Endothelial cell of umbilical vein (primary cell): Measurements from ENCODE around the gene PPP3CA. TPM values are rescaled to one million over a fixed set of nuclear protein-coding genes. Genes with fewer than 3 reads are reported as not detected.

Experiments used
- BruUV-seq: library from RNA; stranded (reverse); fragments of 400-500 nt; replicated peaks from 2 replicates; lab custom pipeline; 2021; lab: Mats Ljungman, UMichigan
- CTCF ChIA-PET: fragments of 300-600, 350-600 bp; sonication (Branson Sonifier 250); formaldehyde crosslinking; loops from one replicate; lab custom pipeline; 2021; ENCODE audit warnings: antibody characterized with exemption, inconsistent platforms; lab: Charles Lee
- POLR2A ChIA-PET: fragments of 300-600, 350-600 bp; sonication (Branson Sonifier 250); formaldehyde crosslinking; loops from one replicate; lab custom pipeline; 2021; ENCODE audit warnings: antibody characterized with exemption, inconsistent platforms; lab: Charles Lee
- DNase-seq: peaks from one replicate; pipeline ENCODE4 v3.0.0-alpha.2; 2011; ENCODE audit warnings: low read depth, low spot score
- FAIRE-seq: peaks from 2 replicates; lab custom pipeline; 2011; peaks lifted over from hg19 to GRCh38; lab: Jason Lieb, UNC
- H2AFZ ChIP-seq: 2 replicates; pipeline ENCODE4 v1.6.0; 2012; ENCODE audit warnings: low read depth, low read length, control low read depth, inconsistent platforms
- H3K27ac ChIP-seq: 2 replicates; pipeline ENCODE4 v1.5.1; 2011; ENCODE audit warnings: low read depth, mild to moderate bottlenecking, control low read depth, low read length, moderate library complexity; ENCODE audit not compliant: insufficient read depth
- H3K27me3 ChIP-seq, 2 experiments: 2 replicates each; pipeline versions ENCODE4 v1.6.0 to v1.6.1; 2011; ENCODE audit warnings: low read length in 2 of 2, mixed read lengths in 1 of 2; ENCODE audit not compliant: control insufficient read depth in 2 of 2, insufficient read depth in 2 of 2
- H3K36me3 ChIP-seq, 2 experiments: 2 replicates in 1 of 2; 3 replicates in 1 of 2; pipeline ENCODE4 v1.5.1; 2011; ENCODE audit warnings: low read length in 2 of 2, mild to moderate bottlenecking in 1 of 2, moderate library complexity in 1 of 2; ENCODE audit not compliant: control insufficient read depth in 2 of 2, insufficient read depth in 2 of 2; ENCODE audit errors: extremely low read depth in 1 of 2
- H3K4me1 ChIP-seq: 3 replicates; pipeline ENCODE4 v1.5.1; 2011; ENCODE audit warnings: mild to moderate bottlenecking, low read length; ENCODE audit not compliant: control insufficient read depth, insufficient read depth; ENCODE audit errors: extremely low read depth
- H3K4me2 ChIP-seq: 2 replicates; pipeline ENCODE4 v1.6.1; 2011; ENCODE audit warnings: low read length, control low read depth, mixed read lengths; ENCODE audit not compliant: insufficient read depth
- H3K4me3 ChIP-seq, 3 experiments: fragments of 200-600 bp in 1 of 3; sonication (generic), shearing (Covaris generic) in 1 of 3; replicated peaks in 1 of 3; 2 replicates each; pipeline ENCODE4 v1.5.1; 2011 to 2016; ENCODE audit warnings: control low read depth in 3 of 3, low read length in 3 of 3, mild to moderate bottlenecking in 2 of 3, inconsistent platforms in 1 of 3, low read depth in 1 of 3, moderate library complexity in 1 of 3; ENCODE audit not compliant: insufficient read depth in 1 of 3
- H3K79me2 ChIP-seq: 2 replicates; pipeline ENCODE4 v1.6.0; 2012; ENCODE audit warnings: low read length, inconsistent platforms; ENCODE audit not compliant: control insufficient read depth, insufficient read depth
- H3K9ac ChIP-seq: replicated peaks from 2 replicates; pipeline ENCODE3; 2011; ENCODE audit warnings: low read length, control low read depth; ENCODE audit not compliant: insufficient read depth; ENCODE audit errors: extremely low read depth
- H3K9me1 ChIP-seq: replicated peaks from 3 replicates; pipeline ENCODE4 v1.6.0; 2011; ENCODE audit warnings: mild to moderate bottlenecking, low read length; ENCODE audit not compliant: control insufficient read depth, insufficient read depth; ENCODE audit errors: extremely low read depth
- H3K9me3 ChIP-seq: replicated peaks from 2 replicates; pipeline ENCODE4 v1.5.1; 2012; ENCODE audit warnings: low read length, inconsistent platforms; ENCODE audit not compliant: control insufficient read depth, insufficient read depth
- H4K20me1 ChIP-seq: replicated peaks from 2 replicates; pipeline ENCODE3; 2011; ENCODE audit warnings: mild to moderate bottlenecking, low read length; ENCODE audit not compliant: control insufficient read depth, insufficient read depth; ENCODE audit errors: extremely low read depth
- EZH2 ChIP-seq: IDR thresholded peaks from 2 replicates; pipeline ENCODE4 v1.6.1; 2012; ENCODE audit warnings: borderline replicate concordance, low read depth, mild to moderate bottlenecking, moderate library complexity, low read length, inconsistent platforms; ENCODE audit not compliant: severe bottlenecking
- FOS ChIP-seq: IDR thresholded peaks from 2 replicates; pipeline ENCODE4 v1.6.1; 2011; ENCODE audit warnings: mild to moderate bottlenecking, low read length, moderate library complexity, borderline replicate concordance; ENCODE audit not compliant: insufficient read depth
- JUN ChIP-seq: IDR thresholded peaks from 2 replicates; pipeline ENCODE4 v1.6.1; 2011; ENCODE audit warnings: borderline replicate concordance, low read depth; ENCODE audit not compliant: insufficient read length, insufficient read depth
- MYC ChIP-seq: IDR thresholded peaks from one replicate; pipeline ENCODE4 v1.6.1; 2011; ENCODE audit warnings: mild to moderate bottlenecking, low read depth, low read length
- POLR2A ChIP-seq: IDR thresholded peaks from 2 replicates; pipeline ENCODE4 v1.6.1; 2012; ENCODE audit warnings: low read depth, mild to moderate bottlenecking, control low read depth, low read length
- POLR2AphosphoS5 ChIP-seq: IDR thresholded peaks from 2 replicates; pipeline ENCODE4 v1.6.1; 2012; ENCODE audit warnings: low read depth, mild to moderate bottlenecking, control low read depth, low read length, moderate library complexity; ENCODE audit not compliant: insufficient read depth
- dilution Hi-C: fragments of 300-500 bp; cut with MboI; formaldehyde crosslinking; loops from one replicate; pipeline ENCODE4 v1.15.0; 2019; ENCODE audit warnings: low sequenced_read_pairs; ENCODE audit not compliant: extremely low pct_ligation_motif_present
- intact Hi-C: fragments of 100-400 bp; cut with micrococcal nuclease; formaldehyde crosslinking; loops from one replicate; pipeline ENCODE4 v1.10.0; 2022
- polyA plus RNA-seq, 4 experiments: library from polyadenylated mRNA; depleted of rRNA in 3 of 4; stranded (reverse) in 3 of 4; unstranded in 1 of 4; fragments of >200 nt; gene quantifications; 2 replicates each; pipeline versions ENCODE4 v1.2.1 to v1.2.3, GENCODE V29; 2011 to 2012; ENCODE audit warnings: missing spikeins in 1 of 4
- total RNA-seq: library from RNA; stranded (reverse); gene quantifications from 2 replicates; pipeline ENCODE4 v1.2.3, GENCODE V29; 2021
- TF ChIP-seq, protein P1 (sequence below): IDR thresholded peaks from 2 replicates; pipeline ENCODE4 v1.6.1; 2011; ENCODE audit not compliant: insufficient read depth, insufficient read length
- TF ChIP-seq, protein P2 (sequence below), 2 donors: IDR thresholded peaks; 1 replicate in 1 of 2; 2 replicates in 1 of 2; pipeline ENCODE4 v1.5.1; 2011; ENCODE audit warnings: low read length in 2 of 2, mild to moderate bottlenecking in 2 of 2, moderate library complexity in 2 of 2, control low read depth in 1 of 2, inconsistent platforms in 1 of 2, low read depth in 1 of 2; ENCODE audit not compliant: insufficient read depth in 1 of 2; ENCODE audit errors: extremely low read depth in 1 of 2

The PPP3CA gene
- total and polyA plus RNA-seq, 2 donors (not counting 3 experiments of a cell fraction or from before 2014, with no cell fraction given), result 7.0 to 43.3 TPM

DNA sequence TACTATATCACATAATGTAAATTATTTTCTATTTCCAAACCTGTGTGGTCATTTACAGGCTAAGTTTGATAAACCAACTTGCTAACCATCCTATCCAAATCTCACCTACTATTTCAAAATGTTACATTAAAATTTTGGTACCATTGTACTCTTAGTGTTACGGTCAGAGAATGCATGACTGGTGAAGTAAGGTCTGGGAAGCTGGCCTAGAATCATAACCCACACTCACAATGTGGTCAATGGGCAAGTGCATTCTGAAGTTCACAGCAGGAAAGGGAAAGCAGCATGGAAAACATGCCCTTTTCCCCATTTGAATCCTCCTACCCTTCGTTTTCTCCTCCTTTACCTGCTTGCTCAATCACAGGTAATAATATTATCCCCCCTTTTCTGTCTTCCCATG, 54.4 kb downstream of the PPP3CA start:
- Histone ChIP-seq H3K9ac (no peak overlapping the region), H2AFZ (no peak overlapping the region), H3K9me1 (no peaks in the 10 kb centered on the region), H3K9me3 (no peaks in the 10 kb centered on the region), H3K79me2 (no peaks in the 10 kb centered on the region), H3K27me3 (no peaks in the 10 kb centered on the region), H3K36me3 (no peaks in the 10 kb centered on the region), H3K27ac (no peak overlapping the region), H3K4me1 (no peaks in the 10 kb centered on the region), H3K4me3 (no peak overlapping the region), H3K4me2 (no peak overlapping the region), H4K20me1 (peaks cover 7% of the 10 kb centered on the region)
- CTCF ChIA-PET, result no interaction called here
- DNase-seq (no peak), FAIRE-seq (no peak)
- TF ChIP-seq, protein P1, sequence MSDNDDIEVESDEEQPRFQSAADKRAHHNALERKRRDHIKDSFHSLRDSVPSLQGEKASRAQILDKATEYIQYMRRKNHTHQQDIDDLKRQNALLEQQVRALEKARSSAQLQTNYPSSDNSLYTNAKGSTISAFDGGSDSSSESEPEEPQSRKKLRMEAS, result no peak
- TF ChIP-seq, protein P2, sequence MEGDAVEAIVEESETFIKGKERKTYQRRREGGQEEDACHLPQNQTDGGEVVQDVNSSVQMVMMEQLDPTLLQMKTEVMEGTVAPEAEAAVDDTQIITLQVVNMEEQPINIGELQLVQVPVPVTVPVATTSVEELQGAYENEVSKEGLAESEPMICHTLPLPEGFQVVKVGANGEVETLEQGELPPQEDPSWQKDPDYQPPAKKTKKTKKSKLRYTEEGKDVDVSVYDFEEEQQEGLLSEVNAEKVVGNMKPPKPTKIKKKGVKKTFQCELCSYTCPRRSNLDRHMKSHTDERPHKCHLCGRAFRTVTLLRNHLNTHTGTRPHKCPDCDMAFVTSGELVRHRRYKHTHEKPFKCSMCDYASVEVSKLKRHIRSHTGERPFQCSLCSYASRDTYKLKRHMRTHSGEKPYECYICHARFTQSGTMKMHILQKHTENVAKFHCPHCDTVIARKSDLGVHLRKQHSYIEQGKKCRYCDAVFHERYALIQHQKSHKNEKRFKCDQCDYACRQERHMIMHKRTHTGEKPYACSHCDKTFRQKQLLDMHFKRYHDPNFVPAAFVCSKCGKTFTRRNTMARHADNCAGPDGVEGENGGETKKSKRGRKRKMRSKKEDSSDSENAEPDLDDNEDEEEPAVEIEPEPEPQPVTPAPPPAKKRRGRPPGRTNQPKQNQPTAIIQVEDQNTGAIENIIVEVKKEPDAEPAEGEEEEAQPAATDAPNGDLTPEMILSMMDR (IDR thresholded peaks at IDR 0.05; ENCODE audit: extremely low read depth in 1 of 2, insufficient read depth in 1 of 2, low read depth in 1 of 2, low read length in 2 of 2), result no peak
- intact Hi-C loops (no loop called here), dilution Hi-C loops (no loop called here)
- BruUV-seq, result no TSS peak
- POLR2A ChIA-PET, result no interaction called here

DNA sequence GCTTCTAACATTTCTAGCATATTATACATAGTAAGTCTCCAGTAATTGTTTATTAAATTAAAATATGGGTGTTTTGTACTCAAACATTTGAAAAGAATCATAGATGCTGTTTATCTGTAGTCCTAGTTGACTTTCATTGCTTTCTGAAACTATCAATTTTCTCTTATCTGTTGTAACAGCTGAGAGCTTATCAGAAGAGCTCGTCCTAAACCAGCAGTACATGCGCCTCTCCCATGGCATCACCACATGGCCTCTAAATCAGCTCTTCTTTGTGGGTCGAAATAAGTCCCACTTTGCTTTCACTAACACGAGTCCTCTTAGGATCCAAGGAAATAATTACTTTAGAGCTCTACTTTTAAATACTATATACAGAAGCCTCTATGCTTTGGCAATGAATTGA, 55.1 kb downstream of the PPP3CA start:
- no peak for FAIRE-seq
- Histone ChIP-seq H3K4me1 (no peaks in the 10 kb centered on the region), H3K36me3 (no peaks in the 10 kb centered on the region), H3K9me3 (no peaks in the 10 kb centered on the region), H3K4me2 (no peak overlapping the region), H4K20me1 (peaks cover 7% of the 10 kb centered on the region), H3K27ac (no peak overlapping the region), H3K4me3 (no peak overlapping the region), H3K27me3 (no peaks in the 10 kb centered on the region), H3K9me1 (no peaks in the 10 kb centered on the region), H3K79me2 (no peaks in the 10 kb centered on the region), H3K9ac (no peak overlapping the region), H2AFZ (no peak overlapping the region)
- no TSS peak for BruUV-seq
- CTCF ChIA-PET, result no interaction called here
- no peak for DNase-seq
- POLR2A ChIA-PET, result no interaction called here
- dilution Hi-C loops (no loop called here), intact Hi-C loops (no loop called here)
- TF ChIP-seq JUN (no peak), EZH2 (no peak), POLR2A (no peak), POLR2AphosphoS5 (no peak), FOS (no peak), MYC (no peak)
- TF ChIP-seq, protein P2 (IDR thresholded peaks at IDR 0.05; ENCODE audit: extremely low read depth in 1 of 2, insufficient read depth in 1 of 2, low read depth in 1 of 2, low read length in 2 of 2), result no peak
